HG02938 (cell line): ENCODE results near the gene WDR6.
A peak's percentile ranks its signal among the peaks of the same experiment; 100 is the strongest.

ENCODE experiments used
- ATAC-seq: cut with Tn5 transposase; IDR thresholded peaks from one replicate; pipeline ENCODE4 v1.9.1; 2021; ENCODE audit warnings: mild to moderate bottlenecking, moderate library complexity; ENCODE audit not compliant: unreplicated experiment

The WDR6 gene

GRCh38 chr3:49026536-49026935 is 19.3 kb downstream of the WDR6 start:
- no peak for ATAC-seq

- ATAC-seq: no peak
Observed at GRCh38 chr3:49027634-49028033, 20.4 kb downstream of the WDR6 start.

GRCh38 chr3:49028298-49028672 is 21.1 kb downstream of the WDR6 start:
- ATAC-seq: no peak

- peak; percentile 91 for ATAC-seq
Observed at GRCh38 chr3:49028673-49029562, 21.7 kb downstream of the WDR6 start, which contains the start of gene IMPDH2. IMPDH2 (minus strand) TSS chr3:49029398; CDS start chr3:49029350, 48 bp downstream.

- ATAC-seq: no peak
Observed at GRCh38 chr3:49029563-49029884, 22.3 kb downstream of the WDR6 start.

GRCh38 chr3:49030321-49030720 is 23.1 kb downstream of the WDR6 start:
- ATAC-seq: no peak

- no peak for ATAC-seq
Observed at GRCh38 chr3:49032646-49033304, 25.6 kb downstream of the WDR6 start.

GRCh38 chr3:49034650-49035049 is 27.5 kb downstream of the WDR6 start:
- ATAC-seq: no peak

GRCh38 chr3:49035281-49035680 is 28.1 kb downstream of the WDR6 start:
- no peak for ATAC-seq

GRCh38 chr3:49053543-49053942 is 46.4 kb downstream of the WDR6 start:
- ATAC-seq: no peak

GRCh38 chr3:49054344-49054862 is 47.2 kb downstream of the WDR6 start:
- ATAC-seq: no peak

- no peak for ATAC-seq
Observed at GRCh38 chr3:49057268-49057667, 50.1 kb downstream of the WDR6 start.

- ATAC-seq: no peak
Observed at GRCh38 chr3:49058011-49058410, 50.8 kb downstream of the WDR6 start.
